Effector CD4-positive, alpha-beta T cell (primary cell): Measurements from ENCODE around the gene SLAIN2.
"Not testable (repeated sequence)": the region's sequence is repeated elsewhere in the genome, so short reads cannot be mapped to it uniquely, and the experiment has no call there.

Source experiments
- DNase-seq: peaks from one replicate; pipeline ENCODE4 v3.0.0-alpha.2; 2020
- total RNA-seq: gene quantifications from one replicate; lab custom pipeline; 2026; lab: John Stamatoyannopoulos, UW

SLAIN2 gene
- 80.3 reads per million, percentile 78 among the genes with 10 or more reads in this experiment for total RNA-seq

DNA sequence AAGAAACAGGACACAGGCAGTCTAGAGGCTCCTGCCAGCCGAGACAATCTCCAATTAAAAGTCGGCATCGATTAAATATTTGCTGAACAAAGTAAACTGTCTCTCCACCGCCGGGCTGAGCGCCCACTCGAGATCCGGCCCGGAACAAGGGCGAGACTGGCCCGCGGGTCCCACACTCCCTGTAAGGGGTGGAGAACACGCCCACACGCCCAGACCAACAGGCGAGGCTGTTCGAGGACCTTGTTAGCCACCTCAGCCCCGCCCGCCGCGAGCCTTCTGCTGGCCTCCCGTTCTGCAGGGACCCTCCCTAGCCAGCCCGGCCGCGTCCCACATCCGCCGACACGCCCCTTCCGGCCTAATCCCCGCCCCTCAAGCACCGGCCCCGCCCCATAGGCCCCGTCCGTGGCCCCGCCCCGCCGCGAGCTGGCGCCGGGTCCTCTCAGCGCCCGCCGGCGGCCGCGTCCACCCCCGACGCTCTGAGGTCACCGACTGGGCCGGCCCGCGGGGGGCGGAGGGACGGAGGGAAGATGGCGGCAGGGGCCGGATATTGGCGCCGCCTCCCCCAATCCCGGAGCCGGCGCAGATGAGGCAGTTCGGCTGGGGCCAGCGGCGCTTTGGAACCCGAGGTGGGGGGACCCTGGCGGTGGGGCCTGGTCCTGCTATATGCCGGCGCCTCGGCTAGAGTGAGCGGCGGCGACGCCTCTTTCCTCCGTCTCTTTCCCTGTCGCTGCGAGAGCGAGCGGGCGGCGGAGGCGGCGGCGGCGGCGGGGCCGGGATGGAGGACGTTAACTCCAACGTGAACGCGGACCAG is at the start of gene SLAIN2:
Gene SLAIN2 (plus strand): TSS at position 565 of the 811 bp plus-strand sequence. CDS start 211 bp downstream, at position 776.
- DNase-seq: peak; percentile 95

DNA sequence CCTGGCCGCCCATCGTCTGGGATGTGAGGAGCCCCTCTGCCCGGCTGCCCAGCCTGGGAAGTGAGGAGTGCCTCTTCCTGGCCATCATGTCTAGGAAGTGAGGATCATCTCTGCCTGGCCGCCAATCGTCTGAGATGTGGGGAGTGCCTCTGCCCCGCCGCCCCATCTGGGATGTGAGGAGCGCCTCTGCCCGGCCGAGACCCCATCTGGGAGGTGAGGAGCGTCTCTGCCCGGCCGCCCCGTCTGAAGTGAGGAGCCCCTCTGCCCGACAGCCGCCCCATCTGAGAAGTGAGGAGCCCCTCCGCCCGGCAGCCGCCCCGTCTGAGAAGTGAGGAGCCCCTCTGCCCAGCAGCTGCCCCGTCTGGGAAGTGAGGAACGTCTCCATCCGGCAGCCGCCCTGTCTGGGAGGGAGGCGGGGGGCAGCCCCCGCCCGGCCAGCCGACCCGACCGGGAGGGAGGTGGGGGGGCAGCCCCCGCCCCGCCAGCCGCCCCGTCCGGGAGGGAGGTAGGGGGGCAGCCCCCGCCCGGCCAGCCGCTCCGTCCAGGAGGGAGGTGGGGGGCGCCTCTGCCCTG is 49.0 kb upstream of the SLAIN2 start:
- not testable (repeated sequence) for DNase-seq

DNA sequence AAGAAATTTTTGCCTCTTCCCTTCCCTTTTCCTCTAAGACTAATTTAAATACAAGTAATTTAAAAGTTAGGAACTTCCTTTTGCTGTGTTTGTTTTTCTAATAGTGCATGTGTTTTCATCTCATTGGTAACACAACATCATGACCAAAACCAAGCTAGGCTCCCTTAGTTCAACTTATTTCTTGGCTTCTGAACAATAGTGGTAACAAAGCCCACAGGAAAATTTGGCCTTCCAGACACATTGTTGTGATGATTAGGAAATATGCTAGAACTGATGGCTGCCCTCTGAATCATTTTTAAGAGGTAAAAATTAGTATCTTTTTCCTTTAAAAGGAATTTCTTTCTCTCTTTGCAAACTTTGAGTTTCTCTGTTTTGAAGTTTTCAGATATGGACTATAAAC is 46.2 kb upstream of the SLAIN2 start:
- no peak for DNase-seq

DNA sequence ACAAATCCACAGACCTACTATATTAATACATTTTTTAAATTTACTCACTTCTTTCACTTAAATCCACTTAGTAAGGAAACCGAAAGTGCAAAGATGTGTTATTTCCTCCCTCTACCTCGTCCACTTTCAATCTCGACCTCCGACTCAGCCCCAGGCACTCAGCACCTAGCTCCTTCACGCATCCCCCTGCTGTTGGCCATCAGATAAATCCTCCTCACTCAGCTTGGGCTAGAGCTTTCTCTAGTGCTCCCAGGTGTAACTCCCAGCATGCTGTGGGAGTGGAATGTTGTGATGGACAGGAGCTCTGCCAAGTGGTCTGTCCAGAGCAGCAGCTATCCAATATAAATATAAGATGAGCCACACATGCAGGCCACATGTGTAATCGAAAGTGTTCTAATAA is 45.0 kb upstream of the SLAIN2 start:
- no peak for DNase-seq

DNA sequence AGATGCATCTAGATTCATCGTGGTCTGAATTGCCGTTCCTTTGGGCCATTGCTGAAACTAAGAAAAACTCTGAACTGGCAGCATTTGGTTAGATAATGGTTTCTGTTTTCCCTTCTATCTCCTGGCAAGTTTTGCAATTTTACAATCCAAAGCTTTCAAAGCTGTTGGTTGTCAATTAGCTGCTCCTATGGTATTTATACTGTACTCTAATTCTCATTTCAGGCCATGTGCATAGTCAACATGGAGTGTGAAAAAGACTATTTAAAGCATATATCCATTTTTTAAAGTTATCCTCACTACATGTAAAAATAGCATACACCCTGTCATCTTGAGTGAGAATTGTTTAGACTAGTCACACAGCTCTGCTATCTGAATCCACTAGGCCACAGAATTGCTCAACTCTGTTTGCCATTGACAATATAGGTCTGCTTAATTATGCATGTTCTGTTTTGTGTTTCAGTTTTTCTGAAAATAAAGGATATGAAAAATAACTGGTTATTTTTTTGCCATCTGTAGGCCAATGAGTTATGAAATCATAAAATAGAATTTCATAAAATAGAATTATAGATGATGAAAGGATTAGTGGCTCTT is 44.0 kb upstream of the SLAIN2 start:
- no peak for DNase-seq

DNA sequence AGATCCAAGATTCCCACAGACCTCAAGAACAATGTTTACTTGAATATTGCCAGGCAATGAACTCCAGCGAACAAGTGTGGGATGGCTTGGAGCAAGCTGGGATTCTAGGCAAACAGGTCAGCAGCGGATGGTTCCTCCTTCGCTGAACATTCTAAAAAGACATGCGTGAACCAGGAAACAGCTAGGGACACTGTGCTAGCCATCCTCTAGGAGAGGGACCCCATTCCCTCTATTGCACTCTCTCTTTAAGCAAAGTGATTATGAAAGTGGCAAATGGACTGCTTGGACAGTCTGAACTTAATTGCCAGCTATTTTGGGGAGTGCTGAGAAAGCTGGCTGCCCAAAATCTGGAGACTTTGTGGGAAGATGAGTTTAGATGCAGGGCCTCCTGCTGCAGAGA is 41.8 kb upstream of the SLAIN2 start:
- DNase-seq: no peak

DNA sequence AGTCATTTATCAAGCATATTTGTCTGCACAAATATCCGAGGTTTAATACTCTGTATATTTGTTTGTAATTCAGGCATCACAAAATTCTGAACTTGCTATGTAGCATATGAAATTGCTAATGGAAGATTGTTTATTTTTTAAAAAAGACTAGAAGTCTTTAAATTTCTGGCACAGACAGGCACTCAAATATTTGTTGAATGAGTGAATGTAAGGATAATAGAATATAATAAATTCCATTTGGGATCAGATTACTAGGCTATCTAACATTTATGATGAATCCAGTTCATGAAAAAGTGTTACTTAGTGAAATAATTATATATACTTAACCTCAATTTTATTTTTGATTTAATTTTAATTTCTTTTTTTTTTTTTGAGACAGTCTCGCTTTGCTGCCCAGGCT is 41.3 kb upstream of the SLAIN2 start:
- no peak for DNase-seq

DNA sequence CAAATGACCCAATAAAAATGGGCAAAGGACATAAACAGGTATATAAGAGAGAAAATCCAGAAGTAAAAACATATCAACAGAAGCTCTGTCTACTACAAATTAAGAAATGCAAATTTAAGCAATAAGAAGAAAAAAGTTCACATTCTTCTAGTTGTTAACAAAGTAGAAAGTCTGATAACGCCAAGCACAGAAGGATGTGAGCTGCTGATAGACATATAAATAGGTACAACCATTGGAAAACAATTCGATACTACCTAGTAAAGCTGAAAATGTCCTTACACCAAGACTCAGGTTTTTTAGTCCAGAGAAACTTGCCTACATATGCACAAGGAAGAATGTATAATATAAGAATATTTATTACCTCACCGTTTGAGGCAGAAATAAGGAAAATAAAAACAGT is 35.8 kb upstream of the SLAIN2 start:
- DNase-seq: no peak

DNA sequence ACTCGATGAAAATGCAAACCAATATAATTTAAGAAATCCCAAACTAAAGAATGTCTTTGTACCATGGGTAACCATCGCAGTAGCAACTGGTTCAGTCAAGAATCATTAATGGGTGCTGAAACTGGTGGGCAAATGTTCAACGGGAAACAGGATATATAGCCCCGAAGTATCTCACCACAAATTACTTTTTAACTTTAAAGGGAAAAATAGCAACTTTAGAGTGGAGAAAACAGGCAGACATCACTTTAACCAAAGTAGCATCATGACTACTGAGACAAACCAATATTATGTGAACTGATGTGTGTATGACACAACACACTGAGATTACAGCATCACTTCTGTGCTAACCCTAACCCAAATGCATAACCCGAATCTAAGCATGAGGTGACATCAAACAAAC is 33.8 kb upstream of the SLAIN2 start:
- DNase-seq: no peak

DNA sequence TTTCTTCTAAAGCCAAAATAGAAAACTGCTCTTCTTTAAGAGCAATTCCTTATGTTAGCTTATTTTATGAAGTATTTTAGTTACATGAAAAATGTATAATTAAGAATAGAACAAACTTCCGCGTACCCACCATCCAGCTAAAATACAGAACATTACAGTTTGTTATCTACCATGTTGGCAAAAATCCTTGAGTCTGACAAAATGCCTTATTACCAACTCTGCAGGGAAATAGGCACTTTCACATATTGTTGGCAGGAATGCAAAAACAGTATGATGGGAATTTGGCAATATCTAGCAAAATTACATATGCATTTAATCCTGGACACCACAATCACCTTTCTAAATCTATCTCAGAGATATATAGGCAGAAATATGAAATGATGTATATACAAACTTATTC is 32.4 kb upstream of the SLAIN2 start:
- DNase-seq: no peak

DNA sequence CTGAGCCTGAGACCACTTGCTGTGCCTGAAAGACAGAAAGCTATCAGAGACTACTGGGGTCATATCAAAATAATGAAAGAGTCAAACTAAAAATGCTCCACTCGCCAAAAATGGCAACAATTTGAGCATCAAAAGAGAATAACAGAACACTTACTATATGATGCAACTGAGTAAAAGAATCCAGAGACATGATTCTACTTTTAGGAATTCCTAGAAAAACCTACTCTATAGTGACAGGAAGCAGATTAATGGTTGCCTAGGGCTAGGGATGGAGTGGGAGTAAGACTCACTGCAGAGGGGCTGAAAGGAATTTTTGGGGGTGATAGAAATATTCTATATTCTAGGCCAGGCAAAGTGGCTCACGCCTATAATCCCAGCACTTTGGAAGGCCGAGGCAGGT is 29.4 kb upstream of the SLAIN2 start:
- DNase-seq: no peak

DNA sequence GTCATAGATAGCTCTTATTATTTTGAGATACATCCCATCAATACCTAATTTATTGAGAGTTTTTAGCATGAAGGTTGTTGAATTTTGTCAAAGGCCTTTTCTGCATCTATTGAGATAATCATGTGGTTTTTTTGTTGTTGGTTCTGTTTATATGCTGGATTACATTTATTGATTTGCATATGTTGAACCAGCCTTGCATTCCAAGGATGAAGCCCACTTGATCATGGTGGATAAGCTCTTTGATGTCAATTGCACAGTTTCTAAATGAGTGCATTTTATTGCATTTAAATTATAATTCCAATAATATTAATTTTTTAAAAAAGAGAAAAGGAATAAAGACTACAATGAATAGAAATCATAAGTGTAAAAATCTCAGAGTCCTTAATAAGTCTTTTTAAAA is 26.6 kb upstream of the SLAIN2 start:
- DNase-seq: not testable (repeated sequence)

DNA sequence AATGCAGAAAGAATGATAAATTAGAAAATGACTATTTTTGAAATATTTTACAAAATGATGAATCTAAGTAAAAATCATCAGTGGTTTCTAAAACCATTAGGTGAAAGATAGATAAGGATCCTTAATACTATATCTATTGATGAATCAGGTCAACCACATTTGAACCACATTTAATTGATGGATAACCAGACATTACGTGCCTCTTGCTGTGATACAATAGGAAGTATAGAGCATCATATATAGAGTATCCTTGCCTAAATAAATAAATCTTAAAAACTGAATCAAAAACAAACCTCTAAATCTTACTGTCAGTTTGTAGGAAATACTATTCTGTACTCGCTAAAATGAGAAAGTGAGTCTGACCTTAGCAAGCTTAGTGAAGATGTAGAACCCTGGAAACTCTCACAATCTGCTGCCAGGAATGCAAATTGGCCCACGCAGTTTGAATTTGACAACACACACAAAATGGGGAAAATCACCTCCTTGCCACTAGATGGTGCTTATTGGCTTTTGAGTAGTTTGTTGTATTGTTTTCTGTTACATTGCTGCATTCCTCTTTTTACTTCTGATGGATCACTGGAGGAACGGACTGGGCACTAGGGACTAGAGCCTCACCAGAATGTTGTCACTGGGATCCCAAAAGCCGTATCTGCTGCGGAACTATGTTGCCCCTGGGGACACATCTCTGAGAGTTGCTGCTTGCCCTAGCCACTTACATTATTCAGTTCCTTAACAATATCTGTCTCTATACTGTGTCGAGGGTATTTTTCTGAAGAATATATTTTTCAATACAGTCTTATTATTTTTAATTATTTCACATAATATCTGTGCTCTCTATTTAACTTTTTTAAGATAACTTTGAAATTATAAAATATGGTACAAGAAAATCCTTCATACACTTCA is 25.4 kb upstream of the SLAIN2 start:
- no peak for DNase-seq

DNA sequence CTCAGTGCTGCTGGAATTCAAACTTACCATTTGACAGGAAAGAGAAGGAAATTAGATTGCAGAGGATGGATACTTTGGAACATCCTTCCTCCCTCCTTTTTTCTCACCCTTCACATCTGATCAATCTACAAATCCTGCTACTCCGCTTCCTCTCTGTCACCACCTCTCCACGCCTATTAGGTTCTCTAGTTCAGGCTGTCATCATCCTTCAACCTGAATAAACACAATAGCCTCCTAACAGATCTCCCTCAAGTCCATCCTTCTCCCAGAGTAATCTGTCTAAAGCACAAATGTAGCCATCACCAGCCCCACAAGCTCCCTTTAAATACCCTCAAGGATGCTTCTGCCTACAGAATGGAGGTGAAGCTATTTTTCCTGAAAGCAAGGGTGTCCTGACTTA is 20.0 kb upstream of the SLAIN2 start:
- no peak for DNase-seq

DNA sequence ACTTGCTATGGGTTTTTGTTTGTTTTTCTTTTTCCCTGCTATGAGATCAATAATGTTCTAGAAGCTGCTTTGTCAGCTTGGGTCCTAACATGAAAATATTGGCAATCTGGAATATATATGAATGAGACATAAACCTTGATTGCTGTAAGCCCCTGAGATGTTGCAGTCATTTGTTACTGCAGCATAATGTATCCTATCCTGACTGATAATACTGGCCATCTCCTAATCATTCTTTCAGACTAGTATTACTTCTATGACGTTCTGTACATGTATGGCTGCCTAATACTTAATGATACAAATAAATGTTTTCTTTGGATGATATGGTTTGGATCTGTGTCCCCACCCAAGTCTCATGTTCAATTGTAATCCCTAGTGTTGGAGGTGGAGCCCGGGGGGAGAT is 19.3 kb upstream of the SLAIN2 start:
- no peak for DNase-seq

DNA sequence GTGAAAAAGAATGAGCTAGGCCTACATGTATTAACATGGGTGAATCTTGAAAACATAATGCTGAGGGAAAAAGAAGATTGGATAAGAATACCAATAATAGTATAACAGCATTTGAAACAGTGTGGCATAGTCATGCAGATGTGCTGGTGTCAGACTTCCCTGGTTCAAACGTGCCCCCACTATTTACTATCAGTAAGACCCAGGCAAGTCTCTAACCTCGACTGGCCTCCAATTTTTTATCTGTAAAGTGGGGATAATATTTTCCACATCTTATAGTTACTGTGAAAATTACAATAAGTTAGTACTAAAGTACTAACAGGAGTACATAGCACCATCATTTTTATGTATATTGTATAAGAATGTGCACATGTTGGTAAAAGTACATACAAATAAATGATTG is 17.0 kb upstream of the SLAIN2 start:
- no peak for DNase-seq

DNA sequence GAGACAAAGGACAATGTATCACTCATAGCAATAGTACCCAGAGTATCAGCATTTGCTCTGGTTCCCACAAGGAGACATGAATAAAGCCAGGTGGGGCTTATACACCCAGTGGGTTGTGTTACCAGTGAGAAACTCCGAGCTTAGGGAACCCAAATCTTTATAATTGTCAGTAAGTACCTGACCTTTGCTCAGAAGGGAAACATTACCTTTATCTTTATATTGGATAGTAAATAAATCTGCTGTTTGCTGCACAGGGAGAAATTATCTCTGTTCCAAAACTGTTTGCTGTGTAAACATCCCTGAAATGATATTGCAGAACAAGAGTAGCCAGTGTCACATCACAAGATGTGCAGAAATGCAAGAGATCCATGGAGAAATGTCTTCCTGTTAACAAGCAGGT is 12.1 kb upstream of the SLAIN2 start:
- DNase-seq: no peak

DNA sequence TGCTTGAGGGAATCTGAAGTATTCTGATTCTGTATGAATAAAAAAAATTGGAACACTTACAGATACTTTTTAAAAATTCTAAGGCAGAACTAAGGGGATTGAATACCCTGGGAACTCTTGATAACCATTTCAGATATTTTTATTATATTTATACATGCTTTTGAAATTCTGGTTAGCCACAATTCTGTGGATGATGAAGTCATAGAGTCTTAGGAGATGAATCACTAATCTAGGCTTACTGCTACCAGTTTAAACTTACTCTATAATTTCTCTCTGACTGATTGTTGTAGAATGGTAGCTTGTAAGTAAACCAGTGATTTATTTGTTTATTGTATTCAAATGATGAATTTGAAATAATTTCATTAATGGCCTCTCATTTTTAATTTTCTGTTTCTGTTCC is 11.4 kb upstream of the SLAIN2 start:
- DNase-seq: no peak

DNA sequence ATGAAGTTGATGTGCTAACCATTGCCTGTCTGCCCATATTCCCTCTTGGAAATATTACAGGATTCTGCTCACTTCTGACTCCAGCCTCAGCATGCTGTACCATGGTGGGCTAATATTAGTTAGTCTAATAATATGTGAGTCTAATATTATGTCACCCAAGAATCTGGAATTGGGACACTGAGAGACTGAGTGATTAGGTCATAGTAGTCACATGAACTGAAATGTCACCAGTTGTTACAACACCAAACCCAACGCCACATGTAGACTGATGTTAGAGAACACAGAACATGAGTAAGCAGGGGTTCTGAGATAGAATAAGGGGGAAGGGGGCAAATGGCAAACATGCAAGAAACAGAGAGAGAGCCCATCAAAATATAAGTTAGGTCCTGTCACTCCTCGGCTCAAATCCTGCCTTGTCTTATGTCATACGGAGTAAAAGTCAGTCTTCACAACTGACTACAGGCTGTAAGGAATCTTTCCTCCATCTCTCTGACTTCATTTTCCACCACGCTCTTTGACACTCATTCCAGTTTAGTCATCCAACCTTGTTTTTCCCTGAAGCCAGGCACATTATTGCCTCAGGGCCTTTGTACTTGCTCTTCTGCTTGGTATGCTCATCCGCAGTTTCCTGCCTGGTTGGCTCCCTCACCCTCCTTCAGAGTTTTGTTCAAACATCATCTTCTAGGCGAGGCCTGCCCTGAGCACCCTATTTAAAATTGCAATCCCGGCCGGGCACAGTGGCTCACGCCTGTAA is 9.6 kb upstream of the SLAIN2 start:
- no peak for DNase-seq

DNA sequence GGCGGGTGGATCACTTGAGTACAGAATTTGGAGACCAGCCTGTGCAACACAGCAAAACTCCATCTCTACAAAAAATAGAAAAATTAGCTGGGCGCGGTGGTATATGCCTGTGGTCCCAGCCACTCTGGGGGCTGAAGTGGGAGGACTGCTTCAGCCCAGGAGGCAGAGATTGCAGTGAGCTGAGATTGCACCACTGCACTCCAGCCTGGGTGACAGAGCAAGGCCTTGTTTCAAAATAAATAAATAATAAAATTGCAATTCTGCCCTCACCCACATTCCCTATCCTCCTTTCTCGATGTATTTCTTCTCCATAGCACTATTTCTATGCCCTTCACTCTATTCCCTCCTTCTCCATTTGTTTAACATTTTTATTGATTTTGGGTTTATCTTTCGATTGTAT is 8.7 kb upstream of the SLAIN2 start:
- DNase-seq: no peak

DNA sequence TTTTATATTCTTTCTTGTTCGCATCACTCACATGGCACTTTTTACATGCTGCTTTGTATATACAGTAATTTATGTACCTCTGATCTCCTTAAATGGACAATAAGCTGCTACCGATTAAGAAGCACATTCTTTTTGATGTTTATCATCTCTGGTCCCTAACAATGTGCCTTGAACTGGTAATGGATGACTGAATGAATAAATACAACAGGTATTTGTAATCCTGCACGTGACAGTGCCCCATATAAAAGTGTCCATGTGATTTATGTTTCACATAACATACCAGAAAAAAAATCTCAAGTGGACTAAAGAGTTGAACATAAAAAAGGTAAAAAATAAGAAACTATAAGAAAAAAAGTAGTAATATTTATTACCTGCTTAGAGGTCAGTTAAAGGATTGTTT is 7.7 kb upstream of the SLAIN2 start:
- no peak for DNase-seq

DNA sequence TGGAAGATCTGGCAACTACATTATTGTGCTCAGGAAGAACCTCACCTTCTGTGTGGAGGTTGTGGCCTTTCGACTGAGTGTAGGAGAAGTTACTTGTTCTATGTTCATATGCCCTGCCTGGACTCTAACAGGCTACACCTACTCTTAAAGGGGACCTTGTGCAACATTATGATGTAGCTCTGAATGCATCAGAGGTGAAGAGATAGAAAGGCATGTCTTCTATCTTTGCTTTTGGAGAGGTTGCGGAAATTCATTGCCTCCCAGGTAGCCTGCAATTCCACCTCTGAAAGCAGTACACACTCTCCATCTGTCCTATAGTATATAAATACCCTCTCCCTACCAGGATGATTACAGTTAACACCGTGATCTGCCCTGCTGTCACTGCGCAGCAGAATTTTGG is 7.1 kb upstream of the SLAIN2 start:
- DNase-seq: no peak
